SH-SY5Y (cell line): ENCODE results near the gene RAB3C.
A peak's percentile ranks its signal among the peaks of the same experiment; 100 is the strongest.

ENCODE experiments used
- GATA2 ChIP-seq: IDR thresholded peaks from 2 replicates; pipeline ENCODE4 v1.6.1; 2011; ENCODE audit warnings: mild to moderate bottlenecking, low read depth, low read length
- GATA3 ChIP-seq: IDR thresholded peaks from 2 replicates; pipeline ENCODE4 v1.6.1; 2011; ENCODE audit warnings: low read depth, mild to moderate bottlenecking, low read length, moderate library complexity

The RAB3C gene

GRCh38 chr5:58838729-58839128 is 255.9 kb downstream of the RAB3C start:
- TF ChIP-seq GATA3 (no peak), GATA2 (no peak)

- TF ChIP-seq GATA2 (no peak), GATA3 (no peak)
These were observed 260.0 kb downstream of the RAB3C start for GRCh38 chr5:58842852-58843251.

- no peak for TF ChIP-seq GATA2
- no peak for TF ChIP-seq GATA3
These were observed 261.5 kb downstream of the RAB3C start for GRCh38 chr5:58844395-58844794.

- TF ChIP-seq GATA2 (no peak), GATA3 (no peak)
These were observed 264.2 kb downstream of the RAB3C start for GRCh38 chr5:58847041-58847440.

GRCh38 chr5:58849223-58849622 is 266.3 kb downstream of the RAB3C start:
- TF ChIP-seq GATA3 (no peak), GATA2 (no peak)

GRCh38 chr5:58849921-58850667 is 267.2 kb downstream of the RAB3C start:
- TF ChIP-seq GATA3 (no peak), GATA2 (peak; percentile 30; the same call in 1 of the 2 replicates)

- no peak for TF ChIP-seq GATA2
- TF ChIP-seq GATA3 = no peak
These were observed 268.3 kb downstream of the RAB3C start for GRCh38 chr5:58851153-58851552.

- TF ChIP-seq GATA2 = no peak
- TF ChIP-seq GATA3 = no peak
These were observed 268.7 kb downstream of the RAB3C start for GRCh38 chr5:58851571-58851970.

GRCh38 chr5:58852566-58852965 is 269.7 kb downstream of the RAB3C start:
- TF ChIP-seq GATA3 (no peak), GATA2 (no peak)

- no peak for TF ChIP-seq GATA3
- TF ChIP-seq GATA2 = no peak
These were observed 271.6 kb downstream of the RAB3C start for GRCh38 chr5:58854441-58854840.

- TF ChIP-seq GATA3 = no peak
- TF ChIP-seq GATA2 = no peak
These were observed 273.2 kb downstream of the RAB3C start for GRCh38 chr5:58855851-58856739.

- TF ChIP-seq GATA2 (no peak), GATA3 (no peak)
These were observed 274.7 kb downstream of the RAB3C start for GRCh38 chr5:58857609-58858008.

- TF ChIP-seq GATA3 (no peak), GATA2 (no peak)
These were observed 277.8 kb downstream of the RAB3C start for GRCh38 chr5:58860680-58861079.

GRCh38 chr5:58868931-58869330 is 286.1 kb downstream of the RAB3C start:
- TF ChIP-seq GATA2 (no peak), GATA3 (no peak)
